ENCODE measurements around the gene LRBA.

The LRBA gene

GRCh38 chr4:150983851-150984250 is 31.2 kb downstream of the LRBA start:
- no peak for TF ChIP-seq CTCF (conservative IDR thresholded peaks at IDR 0.05; ENCODE audit: low read length)

GRCh38 chr4:150982557-150983233 is 32.4 kb downstream of the LRBA start:
- DNase-seq (ENCODE audit: low read depth): peak; percentile 3
- H3K4me3 ChIP-seq (ENCODE audit: low read length): no peak overlapping the region
- TF ChIP-seq CTCF (conservative IDR thresholded peaks at IDR 0.05; ENCODE audit: low read length): no peak

More at GRCh38 chr4:150983851-150984250, 31.2 kb downstream of the LRBA start:
- no peak overlapping the region for H3K4me3 ChIP-seq (ENCODE audit: low read length)
- DNase-seq (ENCODE audit: low read depth): no peak

GRCh38 chr4:150978738-150979575 is 36.1 kb downstream of the LRBA start:
- no peak for DNase-seq (ENCODE audit: low read depth)
- no peak overlapping the region for H3K4me3 ChIP-seq (ENCODE audit: low read length)
- no peak for TF ChIP-seq CTCF (conservative IDR thresholded peaks at IDR 0.05; ENCODE audit: low read length)

GRCh38 chr4:150976478-150977118 is 38.5 kb downstream of the LRBA start:
- no peak for TF ChIP-seq CTCF (conservative IDR thresholded peaks at IDR 0.05; ENCODE audit: low read length)
- no peak for DNase-seq (ENCODE audit: low read depth)

GRCh38 chr4:150974750-150975149 is 40.3 kb downstream of the LRBA start:
- TF ChIP-seq CTCF (conservative IDR thresholded peaks at IDR 0.05; ENCODE audit: low read length): no peak
- no peak for DNase-seq (ENCODE audit: low read depth)

More at GRCh38 chr4:150976478-150977118, 38.5 kb downstream of the LRBA start:
- no peak overlapping the region for H3K4me3 ChIP-seq (ENCODE audit: low read length)

GRCh38 chr4:150974252-150974640 is 40.8 kb downstream of the LRBA start:
- no peak overlapping the region for H3K4me3 ChIP-seq (ENCODE audit: low read length)
- TF ChIP-seq CTCF (conservative IDR thresholded peaks at IDR 0.05; ENCODE audit: low read length): no peak
- no peak for DNase-seq (ENCODE audit: low read depth)

More at GRCh38 chr4:150974750-150975149, 40.3 kb downstream of the LRBA start:
- H3K4me3 ChIP-seq (ENCODE audit: low read length): no peak overlapping the region
